WTC11 (cell line): ENCODE data around the gene GRK1. TPM values are rescaled to one million over a fixed set of nuclear protein-coding genes. Genes with fewer than 3 reads are reported as not detected.

Experiments used
- ATAC-seq: fragments of 200-7000 bp; cut with Tn5 transposase; 2 replicates; pipeline ENCODE4 v1.10.0; 2021; ENCODE audit warnings: mild to moderate bottlenecking, moderate library complexity
- CTCF ChIA-PET: fragments of 300-600 bp; sonication (Branson Sonifier 250); formaldehyde crosslinking; loops from one replicate; lab custom pipeline; 2021; ENCODE audit warnings: antibody characterized with exemption; lab: Charles Lee
- POLR2A ChIA-PET: fragments of 350-600 bp; sonication (Branson Sonifier 250); formaldehyde crosslinking; loops from one replicate; lab custom pipeline; 2021; ENCODE audit warnings: antibody characterized with exemption; lab: Charles Lee
- DNase-seq: peaks from one replicate; pipeline ENCODE4 v3.0.0; 2021; ENCODE audit warnings: low spot score
- H3K27ac Mint-ChIP-seq: 2 replicates; pipeline ENCODE4 v1.8.0; 2021; ENCODE audit warnings: mixed read lengths
- H3K27me3 Mint-ChIP-seq: 2 replicates; pipeline ENCODE4 v1.8.0; 2021; ENCODE audit warnings: low read depth, mild to moderate bottlenecking, moderate library complexity, mixed read lengths
- H3K36me3 Mint-ChIP-seq: 2 replicates; pipeline ENCODE4 v1.8.0; 2021; ENCODE audit warnings: mixed read lengths
- H3K4me1 Mint-ChIP-seq: 2 replicates; pipeline ENCODE4 v1.8.0; 2022; ENCODE audit warnings: mixed read lengths
- H3K4me3 Mint-ChIP-seq: 2 replicates; pipeline ENCODE4 v1.8.0; 2021; ENCODE audit warnings: mild to moderate bottlenecking, moderate library complexity, mixed read lengths
- H3K9me3 Mint-ChIP-seq: 2 replicates; pipeline ENCODE4 v1.8.0; 2021; ENCODE audit warnings: mixed read lengths
- EMX1 ChIP-seq: fragments of 250-450 bp; sonication (Bioruptor Pico); IDR thresholded peaks from 2 replicates; pipeline ENCODE4 v1.8.0; 2021; ENCODE audit warnings: mild to moderate bottlenecking
- JUN ChIP-seq: sonication (generic); formaldehyde crosslinking; IDR thresholded peaks from 2 replicates; pipeline ENCODE4 v1.8.0; 2023; ENCODE audit warnings: mild to moderate bottlenecking, missing genetic modification reagents
- NR1H2 ChIP-seq: sonication (generic); formaldehyde crosslinking; IDR thresholded peaks from 2 replicates; pipeline ENCODE4 v1.9.0; 2021; ENCODE audit warnings: mild to moderate bottlenecking, moderate library complexity, missing genetic modification reagents
- PRDM15 ChIP-seq: sonication (generic); formaldehyde crosslinking; IDR thresholded peaks from 2 replicates; pipeline ENCODE4 v1.8.0; 2022; ENCODE audit warnings: missing genetic modification reagents
- SOX15 ChIP-seq: fragments of 250-450 bp; sonication (Bioruptor Pico); IDR thresholded peaks from 2 replicates; pipeline ENCODE4 v1.9.0; 2021; ENCODE audit warnings: mild to moderate bottlenecking
- ZNF121 ChIP-seq: sonication (generic); formaldehyde crosslinking; IDR thresholded peaks from 2 replicates; pipeline ENCODE4 v1.8.0; 2023; ENCODE audit warnings: missing genetic modification reagents
- ZNF138 ChIP-seq: sonication (generic); formaldehyde crosslinking; conservative IDR thresholded peaks from 2 replicates; pipeline ENCODE4 v1.8.1; 2022; ENCODE audit warnings: mild to moderate bottlenecking, moderate library complexity, missing genetic modification reagents
- ZNF396 ChIP-seq: fragments of 250-450 bp; sonication (Bioruptor Pico); IDR thresholded peaks from 2 replicates; pipeline ENCODE4 v1.8.0; 2021; ENCODE audit warnings: mild to moderate bottlenecking, moderate library complexity, borderline replicate concordance
- ZNF512 ChIP-seq: sonication (generic); formaldehyde crosslinking; IDR thresholded peaks from 2 replicates; pipeline ENCODE4 v1.8.1; 2022; ENCODE audit warnings: missing genetic modification reagents, borderline replicate concordance
- total RNA-seq: library from RNA; stranded (reverse); gene quantifications from 3 replicates; pipeline ENCODE4 v1.2.3, GENCODE V29; 2021
- TF ChIP-seq, protein P1 (sequence below): sonication (generic); formaldehyde crosslinking; IDR thresholded peaks from 2 replicates; pipeline ENCODE4 v1.8.1; 2023; ENCODE audit warnings: mild to moderate bottlenecking, missing genetic modification reagents
- TF ChIP-seq, protein P2 (sequence below): fragments of 250-450 bp; sonication (Bioruptor Pico); IDR thresholded peaks from 2 replicates; pipeline ENCODE4 v1.9.0; 2021; ENCODE audit warnings: mild to moderate bottlenecking, borderline replicate concordance
- TF ChIP-seq, protein P3 (sequence below): sonication (generic); formaldehyde crosslinking; IDR thresholded peaks from 2 replicates; pipeline ENCODE4 v1.8.0; 2023; ENCODE audit warnings: mild to moderate bottlenecking, missing genetic modification reagents

Gene GRK1
- total RNA-seq, 1 experiment from 2014 or later, result 0.17 TPM

DNA sequence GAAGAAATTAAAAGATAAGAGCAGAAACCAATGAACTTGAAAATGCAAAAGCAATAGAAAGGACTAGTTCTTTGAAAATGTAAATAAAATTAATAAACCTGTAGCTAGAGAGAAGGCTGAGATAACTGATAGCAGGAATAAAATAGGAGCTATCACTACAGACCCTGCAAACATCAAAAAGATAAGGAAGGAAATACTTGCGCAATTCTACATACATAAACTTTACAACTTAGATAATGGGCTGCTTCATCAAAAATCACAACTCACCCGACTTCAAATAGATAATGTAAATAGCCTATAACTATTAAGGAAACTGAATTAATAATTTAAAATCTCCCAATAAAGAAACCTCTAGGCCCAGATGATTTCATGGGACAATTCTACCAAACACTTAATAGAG is 5.5 kb upstream of the GRK1 start:
- no peaks in the 10 kb centered on the region; the same call in 1 of the 2 replicates for H3K27me3 Mint-ChIP-seq
- no peak for DNase-seq
- H3K4me1 Mint-ChIP-seq, result no peaks in the 10 kb centered on the region
- TF ChIP-seq ZNF512 (no peak), EMX1 (no peak), JUN (CRISPR knock-in tag) (no peak)
- TF ChIP-seq, protein P1, sequence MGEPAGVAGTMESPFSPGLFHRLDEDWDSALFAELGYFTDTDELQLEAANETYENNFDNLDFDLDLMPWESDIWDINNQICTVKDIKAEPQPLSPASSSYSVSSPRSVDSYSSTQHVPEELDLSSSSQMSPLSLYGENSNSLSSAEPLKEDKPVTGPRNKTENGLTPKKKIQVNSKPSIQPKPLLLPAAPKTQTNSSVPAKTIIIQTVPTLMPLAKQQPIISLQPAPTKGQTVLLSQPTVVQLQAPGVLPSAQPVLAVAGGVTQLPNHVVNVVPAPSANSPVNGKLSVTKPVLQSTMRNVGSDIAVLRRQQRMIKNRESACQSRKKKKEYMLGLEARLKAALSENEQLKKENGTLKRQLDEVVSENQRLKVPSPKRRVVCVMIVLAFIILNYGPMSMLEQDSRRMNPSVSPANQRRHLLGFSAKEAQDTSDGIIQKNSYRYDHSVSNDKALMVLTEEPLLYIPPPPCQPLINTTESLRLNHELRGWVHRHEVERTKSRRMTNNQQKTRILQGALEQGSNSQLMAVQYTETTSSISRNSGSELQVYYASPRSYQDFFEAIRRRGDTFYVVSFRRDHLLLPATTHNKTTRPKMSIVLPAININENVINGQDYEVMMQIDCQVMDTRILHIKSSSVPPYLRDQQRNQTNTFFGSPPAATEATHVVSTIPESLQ (CRISPR knock-in tag), result no peak
- TF ChIP-seq, protein P2, sequence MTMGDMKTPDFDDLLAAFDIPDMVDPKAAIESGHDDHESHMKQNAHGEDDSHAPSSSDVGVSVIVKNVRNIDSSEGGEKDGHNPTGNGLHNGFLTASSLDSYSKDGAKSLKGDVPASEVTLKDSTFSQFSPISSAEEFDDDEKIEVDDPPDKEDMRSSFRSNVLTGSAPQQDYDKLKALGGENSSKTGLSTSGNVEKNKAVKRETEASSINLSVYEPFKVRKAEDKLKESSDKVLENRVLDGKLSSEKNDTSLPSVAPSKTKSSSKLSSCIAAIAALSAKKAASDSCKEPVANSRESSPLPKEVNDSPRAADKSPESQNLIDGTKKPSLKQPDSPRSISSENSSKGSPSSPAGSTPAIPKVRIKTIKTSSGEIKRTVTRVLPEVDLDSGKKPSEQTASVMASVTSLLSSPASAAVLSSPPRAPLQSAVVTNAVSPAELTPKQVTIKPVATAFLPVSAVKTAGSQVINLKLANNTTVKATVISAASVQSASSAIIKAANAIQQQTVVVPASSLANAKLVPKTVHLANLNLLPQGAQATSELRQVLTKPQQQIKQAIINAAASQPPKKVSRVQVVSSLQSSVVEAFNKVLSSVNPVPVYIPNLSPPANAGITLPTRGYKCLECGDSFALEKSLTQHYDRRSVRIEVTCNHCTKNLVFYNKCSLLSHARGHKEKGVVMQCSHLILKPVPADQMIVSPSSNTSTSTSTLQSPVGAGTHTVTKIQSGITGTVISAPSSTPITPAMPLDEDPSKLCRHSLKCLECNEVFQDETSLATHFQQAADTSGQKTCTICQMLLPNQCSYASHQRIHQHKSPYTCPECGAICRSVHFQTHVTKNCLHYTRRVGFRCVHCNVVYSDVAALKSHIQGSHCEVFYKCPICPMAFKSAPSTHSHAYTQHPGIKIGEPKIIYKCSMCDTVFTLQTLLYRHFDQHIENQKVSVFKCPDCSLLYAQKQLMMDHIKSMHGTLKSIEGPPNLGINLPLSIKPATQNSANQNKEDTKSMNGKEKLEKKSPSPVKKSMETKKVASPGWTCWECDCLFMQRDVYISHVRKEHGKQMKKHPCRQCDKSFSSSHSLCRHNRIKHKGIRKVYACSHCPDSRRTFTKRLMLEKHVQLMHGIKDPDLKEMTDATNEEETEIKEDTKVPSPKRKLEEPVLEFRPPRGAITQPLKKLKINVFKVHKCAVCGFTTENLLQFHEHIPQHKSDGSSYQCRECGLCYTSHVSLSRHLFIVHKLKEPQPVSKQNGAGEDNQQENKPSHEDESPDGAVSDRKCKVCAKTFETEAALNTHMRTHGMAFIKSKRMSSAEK (CRISPR knock-in tag), result no peak
- H3K9me3 Mint-ChIP-seq, result peaks cover 20% of the 10 kb centered on the region
- no peak overlapping the region for H3K4me3 Mint-ChIP-seq
- ChIA-PET CTCF (no interaction called here), POLR2A (no interaction called here)
- no peak for ATAC-seq
- no peak overlapping the region for H3K27ac Mint-ChIP-seq
- no peaks in the 10 kb centered on the region for H3K36me3 Mint-ChIP-seq

DNA sequence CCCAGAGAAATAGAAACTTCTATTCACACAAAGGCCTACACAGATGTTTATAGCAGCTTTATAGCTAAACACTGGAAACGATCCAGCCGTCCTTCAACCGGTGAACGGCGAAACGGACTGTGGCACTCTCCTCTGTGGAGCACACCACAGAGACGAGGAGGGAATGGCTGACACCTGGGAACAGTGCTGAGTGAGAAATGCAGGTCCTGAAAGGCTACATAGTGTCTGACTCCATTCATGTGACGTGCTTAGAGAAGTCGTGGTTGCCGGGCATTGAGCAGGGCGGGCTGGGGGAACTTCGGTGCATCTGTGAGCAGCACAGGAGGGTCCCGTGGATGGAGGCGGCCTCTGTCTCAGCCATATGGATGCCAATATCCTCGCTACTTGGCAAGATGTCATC is 3.1 kb upstream of the GRK1 start:
- Mint-ChIP-seq H3K4me3 (no peak overlapping the region), H3K27ac (no peak overlapping the region), H3K36me3 (no peaks in the 10 kb centered on the region), H3K4me1 (no peaks in the 10 kb centered on the region), H3K9me3 (peaks cover 20% of the 10 kb centered on the region), H3K27me3 (no peaks in the 10 kb centered on the region; the same call in 1 of the 2 replicates)
- DNase-seq (peak; percentile 6), ATAC-seq (no peak)
- TF ChIP-seq NR1H2 (no peak), ZNF121 (no peak), PRDM15 (CRISPR knock-in tag) (no peak), SOX15 (no peak), ZNF138 (no peak), ZNF396 (CRISPR knock-in tag) (no peak)
- TF ChIP-seq, protein P1 (CRISPR knock-in tag), result no peak
- TF ChIP-seq, protein P3, sequence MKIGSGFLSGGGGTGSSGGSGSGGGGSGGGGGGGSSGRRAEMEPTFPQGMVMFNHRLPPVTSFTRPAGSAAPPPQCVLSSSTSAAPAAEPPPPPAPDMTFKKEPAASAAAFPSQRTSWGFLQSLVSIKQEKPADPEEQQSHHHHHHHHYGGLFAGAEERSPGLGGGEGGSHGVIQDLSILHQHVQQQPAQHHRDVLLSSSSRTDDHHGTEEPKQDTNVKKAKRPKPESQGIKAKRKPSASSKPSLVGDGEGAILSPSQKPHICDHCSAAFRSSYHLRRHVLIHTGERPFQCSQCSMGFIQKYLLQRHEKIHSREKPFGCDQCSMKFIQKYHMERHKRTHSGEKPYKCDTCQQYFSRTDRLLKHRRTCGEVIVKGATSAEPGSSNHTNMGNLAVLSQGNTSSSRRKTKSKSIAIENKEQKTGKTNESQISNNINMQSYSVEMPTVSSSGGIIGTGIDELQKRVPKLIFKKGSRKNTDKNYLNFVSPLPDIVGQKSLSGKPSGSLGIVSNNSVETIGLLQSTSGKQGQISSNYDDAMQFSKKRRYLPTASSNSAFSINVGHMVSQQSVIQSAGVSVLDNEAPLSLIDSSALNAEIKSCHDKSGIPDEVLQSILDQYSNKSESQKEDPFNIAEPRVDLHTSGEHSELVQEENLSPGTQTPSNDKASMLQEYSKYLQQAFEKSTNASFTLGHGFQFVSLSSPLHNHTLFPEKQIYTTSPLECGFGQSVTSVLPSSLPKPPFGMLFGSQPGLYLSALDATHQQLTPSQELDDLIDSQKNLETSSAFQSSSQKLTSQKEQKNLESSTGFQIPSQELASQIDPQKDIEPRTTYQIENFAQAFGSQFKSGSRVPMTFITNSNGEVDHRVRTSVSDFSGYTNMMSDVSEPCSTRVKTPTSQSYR (CRISPR knock-in tag), result no peak
- ChIA-PET CTCF (no interaction called here), POLR2A (no interaction called here)
